Measurements from ENCODE around the gene SNRPA1.

The SNRPA1 gene

DNA sequence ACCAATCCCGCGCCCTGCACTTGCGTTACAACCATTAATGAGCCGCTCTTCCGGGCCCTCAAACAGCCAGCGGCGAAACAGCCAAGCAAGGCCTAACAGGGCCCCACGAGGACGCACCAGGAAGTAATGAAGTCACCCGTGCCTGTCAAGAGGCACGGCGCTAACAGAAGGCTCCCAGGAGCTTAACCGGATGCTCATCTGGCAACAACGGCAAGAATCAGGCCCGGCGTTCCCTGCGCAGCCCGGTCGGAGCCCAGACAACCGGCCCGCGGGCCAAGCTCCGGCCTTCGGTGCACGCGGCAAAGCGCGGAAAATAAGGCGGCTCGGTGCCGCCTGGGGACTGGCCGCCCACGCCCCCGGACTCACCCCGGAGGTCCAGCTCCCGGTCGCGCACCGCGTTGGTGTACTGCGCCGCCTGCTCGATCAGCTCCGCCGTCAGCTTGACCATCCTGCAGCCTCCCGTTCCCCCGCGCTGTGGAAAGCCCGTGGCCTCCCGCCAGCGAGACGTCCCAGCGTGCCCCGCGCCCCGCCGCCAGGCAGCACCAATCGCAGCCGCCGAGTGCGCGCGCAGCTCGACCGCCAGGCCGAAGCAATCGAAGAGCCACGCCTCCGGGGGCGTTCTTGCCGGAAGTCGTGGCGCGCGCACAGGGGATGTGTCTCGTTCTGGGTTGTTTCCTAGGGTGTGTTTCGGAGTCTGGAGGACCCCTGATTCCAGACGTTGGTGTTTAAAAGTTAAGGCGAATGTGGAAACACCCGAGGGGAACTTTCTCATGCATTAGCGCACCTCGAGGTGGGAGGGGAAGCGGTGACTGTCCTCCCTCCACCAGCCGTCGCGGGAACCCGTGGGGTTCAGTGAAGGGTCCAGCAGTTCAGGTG, at the start of gene SNRPA1:
Gene SNRPA1, minus strand, starts transcription at position 518 of the 876 bp plus-strand sequence. Its CDS starts 70 bp downstream, at position 448.
- peak; percentile 99 for DNase-seq

- DNase-seq: no peak
Observed at GRCh38 chr15:101342056-101342455, 47.0 kb upstream of the SNRPA1 start.

DNA sequence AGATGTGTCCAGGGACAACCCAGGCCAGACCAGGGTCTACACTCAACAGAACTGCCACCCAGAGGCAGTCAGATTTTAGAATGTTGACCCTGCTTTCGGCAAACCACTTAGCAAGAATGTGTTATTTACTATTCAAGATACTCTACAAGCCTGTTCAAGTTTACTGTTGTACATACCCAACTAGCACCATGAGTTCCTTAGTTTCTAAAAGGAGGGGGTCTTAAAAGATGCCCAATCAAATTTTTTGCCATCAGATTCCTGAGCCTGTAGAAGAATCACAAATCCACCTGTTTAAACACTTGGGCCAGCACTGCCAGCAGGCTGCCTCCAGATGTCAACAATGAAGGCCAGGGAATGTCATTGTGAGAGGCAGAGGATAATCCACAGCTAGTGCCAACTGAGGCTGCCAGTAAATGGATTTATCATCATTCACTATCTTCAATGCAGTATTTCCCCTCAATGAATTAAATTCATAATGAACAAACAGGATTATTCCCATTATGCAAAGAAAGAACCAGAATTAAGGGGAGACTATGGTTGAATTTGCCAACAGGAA, 43.5 kb upstream of the SNRPA1 start:
- DNase-seq: no peak

- DNase-seq: no peak
Observed at GRCh38 chr15:101337976-101338375, 42.9 kb upstream of the SNRPA1 start.

GRCh38 chr15:101333907-101334789, 39.1 kb upstream of the SNRPA1 start:
- DNase-seq: peak; percentile 75

DNA sequence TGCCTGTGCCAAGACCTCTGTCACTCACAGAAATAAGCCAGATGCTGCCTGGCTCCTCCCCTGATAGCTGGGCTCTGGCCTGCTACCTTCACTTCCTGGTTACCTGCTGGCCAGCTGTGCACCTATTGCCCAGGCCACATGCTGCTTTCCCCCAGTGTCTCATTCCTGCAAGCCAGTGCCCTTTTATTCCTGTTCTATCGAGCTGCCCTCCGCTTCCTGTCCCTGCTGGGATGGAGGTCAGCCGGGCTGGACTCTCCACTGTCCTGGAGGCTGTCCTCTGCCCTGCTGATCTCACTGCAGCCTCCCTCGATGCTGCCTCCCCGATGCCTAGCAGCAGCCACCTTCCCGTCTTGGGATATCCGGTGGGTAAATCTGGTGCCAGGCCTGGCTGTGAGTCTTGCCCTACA, 37.0 kb upstream of the SNRPA1 start:
- DNase-seq: peak; percentile 26

- no peak for DNase-seq
Observed at GRCh38 chr15:101329867-101330380, 34.9 kb upstream of the SNRPA1 start.

DNA sequence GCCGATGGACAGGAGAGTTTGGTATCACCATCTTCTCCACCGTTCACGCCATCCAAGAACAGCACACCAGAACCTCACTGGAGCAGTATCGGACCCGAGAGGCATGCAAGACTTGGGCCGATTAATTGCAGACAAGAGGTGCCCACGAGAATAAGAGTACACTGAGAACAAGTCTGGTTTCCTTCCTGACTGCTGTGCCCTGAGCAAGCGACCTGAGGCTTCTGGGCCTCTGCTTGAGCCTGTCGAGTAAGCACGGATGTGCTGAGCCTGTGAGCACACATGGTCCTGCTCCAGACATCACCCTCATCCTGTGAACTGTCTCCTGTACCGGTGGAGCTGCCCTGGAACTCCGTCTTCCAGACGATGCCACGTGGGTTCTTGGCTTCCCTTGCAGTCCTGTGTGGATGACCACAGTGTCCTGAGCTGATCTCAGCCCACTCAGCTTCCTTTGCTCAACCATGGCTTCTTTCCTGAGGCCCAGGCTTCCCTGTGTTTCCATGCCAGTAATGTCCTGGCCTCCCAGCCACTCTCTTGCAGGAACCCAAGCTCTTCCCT, 34.3 kb upstream of the SNRPA1 start:
- DNase-seq: no peak

GRCh38 chr15:101328001-101328400, 33.0 kb upstream of the SNRPA1 start:
- no peak for DNase-seq

DNA sequence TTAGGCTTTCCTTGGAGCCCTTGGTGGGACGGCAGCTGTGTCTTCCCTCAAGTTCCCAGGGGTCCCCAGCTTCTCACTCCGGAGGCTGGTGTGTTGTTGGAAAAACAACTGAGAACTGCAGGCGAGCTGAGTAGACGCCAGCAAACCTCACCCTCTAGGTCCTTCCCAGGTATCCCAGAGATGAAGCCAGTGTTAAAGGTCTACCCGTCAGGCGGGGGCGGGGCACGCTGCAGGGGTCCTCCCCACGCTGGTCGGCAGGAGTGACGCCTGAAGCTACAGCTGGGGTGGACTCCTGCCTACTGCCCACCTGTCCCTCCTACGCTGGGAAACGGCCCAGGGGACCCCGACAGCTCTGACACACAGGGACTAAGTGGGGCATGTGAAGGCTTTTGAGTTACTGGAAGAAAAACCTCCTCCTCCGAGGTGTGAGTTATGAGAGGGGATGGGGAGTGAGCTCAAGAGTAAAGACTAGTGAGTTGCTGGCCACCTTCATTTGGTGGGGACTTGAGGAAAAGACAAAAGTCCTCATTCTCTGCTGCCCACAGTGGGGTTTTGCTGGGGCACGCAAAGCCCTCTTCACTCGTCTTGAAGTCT, 32.2 kb upstream of the SNRPA1 start:
- no peak for DNase-seq

DNA sequence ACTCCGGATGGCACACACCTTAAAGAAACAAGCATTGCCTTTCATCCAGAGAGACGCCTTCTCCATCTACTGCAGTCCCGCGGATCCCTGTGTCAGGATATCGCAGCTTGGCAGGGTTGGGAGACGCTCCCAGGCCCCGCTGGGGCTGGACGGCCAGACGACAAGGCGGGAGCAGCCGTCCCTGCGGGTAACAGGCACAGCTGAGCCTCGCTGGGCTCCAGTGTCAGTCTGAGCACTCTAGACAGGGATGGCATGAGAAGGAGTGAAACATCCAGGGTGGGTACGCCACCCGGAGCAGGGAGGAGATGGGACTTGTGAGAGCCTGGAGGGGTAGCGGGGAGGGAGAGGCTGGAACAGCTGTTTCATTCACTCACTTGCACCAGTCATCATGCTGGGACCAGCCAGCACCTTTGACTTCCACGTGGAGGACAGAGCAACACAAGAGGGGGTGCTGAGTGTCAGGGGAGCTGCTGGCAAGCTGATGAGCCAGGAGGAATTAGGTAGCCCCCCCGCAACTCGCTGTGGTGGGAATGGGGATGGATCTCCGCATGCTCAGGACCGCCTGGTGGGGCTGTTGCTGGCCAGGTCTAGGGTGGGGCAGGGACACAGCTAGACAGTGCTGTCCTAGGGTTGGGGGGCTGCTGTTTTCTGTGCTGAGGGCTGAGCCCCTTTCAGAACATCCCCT, 31.6 kb upstream of the SNRPA1 start:
- DNase-seq: no peak

DNA sequence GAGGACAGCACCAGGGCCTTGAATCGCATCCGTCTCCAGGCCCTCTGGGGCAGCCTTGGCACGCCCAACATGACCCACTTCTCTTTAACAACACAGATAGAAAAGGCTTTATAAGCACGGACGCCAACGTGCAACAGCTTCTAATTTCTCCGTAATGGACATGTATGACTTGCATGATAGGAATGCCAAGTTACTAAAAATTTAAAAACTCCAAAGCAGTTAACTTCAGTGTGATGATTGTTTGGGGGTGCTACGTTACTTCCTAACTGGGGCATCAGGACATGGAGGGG, 30.9 kb upstream of the SNRPA1 start:
- DNase-seq: no peak

GRCh38 chr15:101325263-101326025, 30.4 kb upstream of the SNRPA1 start:
- DNase-seq: no peak

DNA sequence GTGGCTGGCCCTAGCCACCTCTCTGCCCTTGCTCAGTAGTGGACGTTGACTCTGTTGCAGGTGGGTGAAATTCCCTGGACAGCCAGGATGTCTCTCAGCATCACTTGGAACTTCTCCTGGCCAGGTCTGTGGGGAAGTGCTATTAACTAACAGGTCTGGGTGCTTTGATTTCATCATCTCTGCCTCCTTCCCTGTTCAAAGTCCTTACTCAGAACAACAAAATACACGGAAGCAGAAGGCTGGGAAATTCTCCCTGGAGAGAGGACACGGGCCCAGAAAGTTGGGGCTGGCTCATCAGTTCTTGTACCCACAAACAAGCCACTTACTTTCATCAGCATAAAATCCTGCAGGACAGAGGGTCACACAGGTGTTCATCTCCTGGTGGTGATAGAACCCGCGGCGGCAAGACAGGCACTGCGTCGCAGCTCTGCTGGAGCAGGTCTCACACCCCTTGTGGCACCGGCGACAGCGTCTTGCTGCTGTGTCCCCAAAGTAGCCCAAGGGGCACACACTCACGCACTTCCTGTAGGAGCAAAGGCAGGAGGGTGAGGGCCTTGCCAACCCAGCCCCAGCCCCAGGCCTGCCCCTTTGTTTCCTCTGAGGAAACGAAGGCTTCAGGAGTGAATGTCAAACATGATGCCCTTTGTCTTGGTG, 29.6 kb upstream of the SNRPA1 start:
- DNase-seq: no peak

DNA sequence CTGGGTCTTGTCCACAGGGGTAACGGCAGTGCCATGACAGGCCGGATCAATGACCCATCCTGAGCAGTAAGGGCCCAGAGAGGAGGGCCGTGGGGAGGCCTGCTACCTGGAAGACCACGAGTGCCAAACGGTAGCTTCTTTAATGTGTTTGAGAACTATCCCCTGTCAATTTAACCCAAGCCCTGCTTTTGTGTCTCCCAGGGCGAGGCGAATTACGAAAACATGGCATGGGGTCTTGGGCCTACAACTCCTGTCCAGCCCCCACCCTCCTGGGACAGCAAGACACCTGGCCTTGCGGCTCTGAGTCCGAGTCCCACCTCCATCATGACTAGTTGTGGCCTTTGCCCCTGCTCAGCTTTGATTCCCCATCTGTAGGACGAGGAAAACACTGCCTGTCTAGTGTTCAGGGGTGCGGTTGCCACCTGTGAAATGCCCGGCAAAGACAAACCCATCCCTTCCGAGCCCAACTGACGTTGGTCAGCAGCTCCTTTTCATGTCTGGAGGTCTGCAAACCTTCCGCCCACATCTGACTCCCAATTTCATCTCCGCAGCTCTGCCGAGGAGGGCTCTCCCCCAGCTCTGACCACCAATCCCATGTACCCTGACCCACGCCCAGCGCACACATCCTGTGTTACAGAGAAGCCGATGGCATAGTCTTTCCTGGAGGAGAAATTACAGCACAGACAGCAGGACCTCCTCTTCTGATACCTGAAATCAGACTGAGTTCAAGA, 28.9 kb upstream of the SNRPA1 start:
- DNase-seq: no peak

DNA sequence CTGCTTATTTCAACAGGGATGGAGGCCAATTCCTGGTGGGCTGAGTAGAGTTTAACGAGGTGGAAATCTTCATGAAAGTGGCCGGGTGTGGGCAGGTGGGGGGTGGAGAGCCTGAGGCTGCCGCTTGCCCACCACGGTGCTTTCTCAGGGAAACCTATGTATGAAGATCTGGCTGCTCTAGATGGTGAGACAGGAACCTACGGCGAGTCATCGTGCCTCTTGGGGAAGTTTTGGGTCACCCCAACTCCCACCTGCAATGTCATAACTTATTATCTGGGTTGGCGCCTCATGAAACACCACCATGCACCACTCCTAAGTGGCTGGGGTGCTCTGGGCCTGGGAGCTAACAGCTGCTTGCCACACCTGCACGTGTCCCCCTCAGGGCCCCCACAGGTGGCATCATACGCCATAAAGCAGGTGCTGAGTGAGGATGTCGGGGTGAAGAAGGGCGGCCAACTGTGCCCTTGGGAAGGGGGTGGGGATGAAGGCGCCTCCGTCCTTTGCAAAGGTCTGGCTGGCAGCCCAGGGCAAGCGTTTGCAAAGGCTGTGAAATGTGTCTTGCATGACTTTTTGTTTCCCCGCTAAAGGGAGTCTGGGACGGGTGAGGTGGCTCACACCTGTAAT, 27.9 kb upstream of the SNRPA1 start:
- no peak for DNase-seq

DNA sequence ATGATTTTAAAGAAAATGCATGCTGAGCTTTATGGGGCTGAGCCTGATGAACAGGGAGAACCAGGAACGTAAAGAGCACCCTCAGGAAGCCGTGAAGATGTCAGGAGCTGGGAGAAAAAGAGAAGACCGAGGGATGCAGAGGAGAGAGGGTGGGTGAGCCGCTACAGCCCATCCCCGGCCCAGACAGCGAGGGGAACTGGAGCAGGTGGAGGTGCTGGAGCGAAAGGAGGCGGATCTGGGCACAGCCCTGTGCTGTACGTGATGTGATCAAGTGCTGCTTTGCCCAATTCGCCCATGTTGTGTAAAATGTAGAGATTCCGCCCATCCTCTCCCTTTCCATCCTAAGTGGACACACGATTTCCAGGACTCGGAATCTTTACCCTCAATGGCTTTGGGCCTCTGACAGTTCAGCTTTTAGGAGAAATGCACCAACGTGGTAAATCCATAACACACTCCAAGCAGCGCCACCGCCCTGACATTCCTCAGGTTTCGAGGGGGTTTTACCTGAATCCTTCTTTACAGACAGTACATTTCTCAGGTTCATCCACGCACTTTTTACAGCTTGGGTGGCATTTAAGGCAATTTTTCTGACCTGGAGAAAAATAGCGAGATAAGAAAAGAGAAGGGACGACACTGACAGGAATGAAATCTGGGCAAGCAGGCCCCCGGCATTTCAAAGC, 27.1 kb upstream of the SNRPA1 start:
- DNase-seq: no peak

DNA sequence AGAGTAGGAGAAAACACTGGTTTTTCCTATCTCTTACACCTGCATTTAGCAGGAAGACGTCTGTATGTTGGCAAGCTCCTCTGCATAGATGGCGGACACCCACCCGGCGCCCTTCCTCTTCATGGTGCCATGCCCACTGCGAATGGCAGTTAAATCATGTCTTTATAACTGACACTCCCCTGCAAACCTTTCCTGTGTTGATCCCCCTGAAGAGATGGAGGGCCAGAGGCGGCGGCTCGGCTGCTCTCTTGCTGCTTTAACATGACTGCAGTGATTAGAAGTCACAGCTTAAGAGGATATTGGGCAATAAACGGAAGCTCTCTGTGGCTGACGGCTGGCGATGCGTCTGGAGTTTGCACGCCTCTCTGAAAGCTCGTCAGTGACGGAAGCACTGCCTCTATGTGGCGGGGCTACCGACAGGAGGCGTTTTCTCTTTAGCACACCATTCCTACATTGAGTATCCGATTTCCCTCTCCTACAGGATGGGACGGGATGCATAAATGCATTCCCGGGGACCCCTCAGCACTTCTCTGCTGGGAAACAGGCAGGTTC, 25.5 kb upstream of the SNRPA1 start:
- DNase-seq: peak; percentile 80

DNA sequence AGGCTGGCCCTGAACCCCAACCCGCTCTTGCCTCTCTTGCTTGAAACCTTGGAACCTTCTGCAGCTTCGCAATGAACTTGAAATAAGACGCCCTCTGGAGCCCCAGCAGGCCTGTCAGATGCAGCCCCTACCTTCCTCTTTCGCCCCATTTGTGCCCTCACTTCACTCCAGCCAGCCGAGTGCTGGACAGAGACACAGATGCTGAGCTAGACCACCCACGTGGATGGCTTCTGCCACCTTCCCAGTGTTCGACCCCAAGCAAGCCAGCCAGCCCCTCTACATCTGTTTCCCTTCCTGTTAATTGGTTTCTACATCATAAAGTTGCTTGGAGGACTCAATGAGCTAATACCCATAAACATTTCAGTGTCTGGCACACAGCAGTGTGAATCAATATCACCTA, 23.8 kb upstream of the SNRPA1 start:
- DNase-seq: no peak

Measured in activated CD8-positive, alpha-beta memory T cell treated with anti-CD3 and anti-CD28 coated beads for 24 hours (primary cell).